ENCODE data around the gene PSMD6. TPM values are rescaled to one million over a fixed set of nuclear protein-coding genes. Genes with fewer than 3 reads are reported as not detected.

The PSMD6 gene
- total RNA-seq, 1 donor from 2014 or later: 78.6 TPM

DNA sequence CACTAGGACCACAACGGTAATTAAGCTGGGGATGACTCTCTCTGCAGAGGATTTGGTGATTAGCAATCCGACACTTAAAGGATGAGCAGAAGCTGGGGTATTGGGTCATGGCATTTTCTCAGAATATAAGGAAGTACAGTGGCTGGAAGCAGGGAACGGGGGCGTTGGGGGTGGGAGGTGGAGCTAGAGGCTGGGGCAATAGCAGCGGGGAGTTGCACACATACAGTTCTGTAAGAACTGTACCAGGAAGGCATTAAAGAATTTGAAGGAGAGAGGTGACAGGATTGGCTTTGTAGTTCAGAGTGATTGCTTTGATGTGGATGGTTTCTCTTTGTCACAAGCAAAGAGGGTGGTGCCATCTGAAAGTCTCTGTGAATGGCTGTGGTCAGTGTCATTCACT lies 28.2 kb downstream of the PSMD6 start:
- no peaks in the 10 kb centered on the region for H3K4me1 Mint-ChIP-seq (ENCODE audit: low read depth, unreplicated experiment)
- H3K27me3 Mint-ChIP-seq (ENCODE audit: unreplicated experiment): peaks cover 2% of the 10 kb centered on the region
- no peak overlapping the region for H3K4me3 Mint-ChIP-seq (ENCODE audit: unreplicated experiment)
- H3K27ac Mint-ChIP-seq (ENCODE audit: unreplicated experiment): no peak overlapping the region
- no peak for DNase-seq
- TF ChIP-seq, protein P1, sequence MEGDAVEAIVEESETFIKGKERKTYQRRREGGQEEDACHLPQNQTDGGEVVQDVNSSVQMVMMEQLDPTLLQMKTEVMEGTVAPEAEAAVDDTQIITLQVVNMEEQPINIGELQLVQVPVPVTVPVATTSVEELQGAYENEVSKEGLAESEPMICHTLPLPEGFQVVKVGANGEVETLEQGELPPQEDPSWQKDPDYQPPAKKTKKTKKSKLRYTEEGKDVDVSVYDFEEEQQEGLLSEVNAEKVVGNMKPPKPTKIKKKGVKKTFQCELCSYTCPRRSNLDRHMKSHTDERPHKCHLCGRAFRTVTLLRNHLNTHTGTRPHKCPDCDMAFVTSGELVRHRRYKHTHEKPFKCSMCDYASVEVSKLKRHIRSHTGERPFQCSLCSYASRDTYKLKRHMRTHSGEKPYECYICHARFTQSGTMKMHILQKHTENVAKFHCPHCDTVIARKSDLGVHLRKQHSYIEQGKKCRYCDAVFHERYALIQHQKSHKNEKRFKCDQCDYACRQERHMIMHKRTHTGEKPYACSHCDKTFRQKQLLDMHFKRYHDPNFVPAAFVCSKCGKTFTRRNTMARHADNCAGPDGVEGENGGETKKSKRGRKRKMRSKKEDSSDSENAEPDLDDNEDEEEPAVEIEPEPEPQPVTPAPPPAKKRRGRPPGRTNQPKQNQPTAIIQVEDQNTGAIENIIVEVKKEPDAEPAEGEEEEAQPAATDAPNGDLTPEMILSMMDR (IDR thresholded peaks at IDR 0.05; ENCODE audit: partially characterized antibody, unreplicated experiment): no peak
- H3K9me3 Mint-ChIP-seq (ENCODE audit: unreplicated experiment): no peaks in the 10 kb centered on the region
- peaks cover 6% of the 10 kb centered on the region for H3K36me3 Mint-ChIP-seq (ENCODE audit: unreplicated experiment)

DNA sequence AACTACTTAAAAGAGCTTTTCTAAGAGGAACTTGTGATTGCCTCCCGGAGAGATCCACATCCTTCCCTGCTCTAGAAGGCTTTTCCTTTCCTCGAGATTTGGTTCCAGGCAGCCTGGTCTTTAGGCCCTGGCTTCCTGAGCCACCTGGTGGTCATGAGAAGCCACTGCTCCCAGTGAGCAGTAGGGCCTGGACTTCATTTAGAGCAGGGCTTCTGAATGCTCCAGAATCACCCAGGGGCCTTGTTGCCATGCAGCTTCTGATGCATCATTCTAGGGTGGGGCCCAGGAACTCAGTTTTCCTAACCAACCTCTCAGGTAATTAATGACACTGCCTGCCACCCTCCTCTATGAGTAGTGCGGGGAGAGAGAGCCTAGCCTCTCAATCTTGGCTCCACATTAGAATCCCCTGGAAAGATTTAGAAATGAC lies 29.6 kb downstream of the PSMD6 start:
- Mint-ChIP-seq H3K27me3 (ENCODE audit: unreplicated experiment) (peaks cover under 1% of the 10 kb centered on the region), H3K4me1 (ENCODE audit: low read depth, unreplicated experiment) (no peaks in the 10 kb centered on the region), H3K27ac (ENCODE audit: unreplicated experiment) (no peak overlapping the region), H3K36me3 (ENCODE audit: unreplicated experiment) (peaks cover 6% of the 10 kb centered on the region), H3K4me3 (ENCODE audit: unreplicated experiment) (no peak overlapping the region), H3K9me3 (ENCODE audit: unreplicated experiment) (no peaks in the 10 kb centered on the region)
- TF ChIP-seq, protein P1 (IDR thresholded peaks at IDR 0.05; ENCODE audit: partially characterized antibody, unreplicated experiment): peak; percentile 90
- peak; percentile 72 for DNase-seq

DNA sequence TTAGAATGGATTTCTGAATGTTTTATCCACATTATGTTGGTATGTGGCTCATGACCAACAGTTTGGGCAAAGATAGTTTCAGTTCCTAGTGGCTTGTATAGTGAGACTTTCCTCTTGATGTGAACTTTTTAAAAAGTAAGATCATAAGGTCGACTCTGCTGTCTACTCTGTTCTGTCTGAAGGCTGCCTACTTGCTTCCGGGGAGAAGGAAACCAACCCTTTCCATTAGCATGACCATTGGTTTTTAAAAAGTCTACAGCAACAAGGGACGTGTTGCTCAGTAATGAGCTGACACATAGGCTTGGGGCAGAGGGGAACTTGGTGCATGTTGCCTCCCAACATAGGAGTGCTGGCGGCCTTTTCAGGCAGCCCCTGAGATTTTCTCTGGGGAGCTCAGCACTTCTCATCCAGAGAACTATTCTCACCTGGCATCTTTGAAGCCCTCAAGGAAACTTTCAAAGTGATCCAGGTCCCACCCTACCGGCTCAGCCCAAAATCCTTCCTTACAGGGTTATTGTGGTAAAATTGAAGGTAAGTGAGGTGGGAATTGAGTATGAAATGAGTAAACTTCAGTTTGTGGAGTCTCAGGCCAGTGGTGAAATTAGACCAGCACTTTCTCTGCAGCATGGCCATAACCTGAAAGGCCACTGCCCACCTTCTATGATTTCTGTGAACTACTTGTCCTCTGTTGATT lies 30.6 kb downstream of the PSMD6 start:
- TF ChIP-seq, protein P1 (IDR thresholded peaks at IDR 0.05; ENCODE audit: partially characterized antibody, unreplicated experiment): no peak
- Mint-ChIP-seq H3K4me1 (ENCODE audit: low read depth, unreplicated experiment) (no peaks in the 10 kb centered on the region), H3K27me3 (ENCODE audit: unreplicated experiment) (no peaks in the 10 kb centered on the region), H3K9me3 (ENCODE audit: unreplicated experiment) (no peaks in the 10 kb centered on the region), H3K36me3 (ENCODE audit: unreplicated experiment) (peaks cover 6% of the 10 kb centered on the region), H3K27ac (ENCODE audit: unreplicated experiment) (no peak overlapping the region), H3K4me3 (ENCODE audit: unreplicated experiment) (no peak overlapping the region)
- DNase-seq: no peak

DNA sequence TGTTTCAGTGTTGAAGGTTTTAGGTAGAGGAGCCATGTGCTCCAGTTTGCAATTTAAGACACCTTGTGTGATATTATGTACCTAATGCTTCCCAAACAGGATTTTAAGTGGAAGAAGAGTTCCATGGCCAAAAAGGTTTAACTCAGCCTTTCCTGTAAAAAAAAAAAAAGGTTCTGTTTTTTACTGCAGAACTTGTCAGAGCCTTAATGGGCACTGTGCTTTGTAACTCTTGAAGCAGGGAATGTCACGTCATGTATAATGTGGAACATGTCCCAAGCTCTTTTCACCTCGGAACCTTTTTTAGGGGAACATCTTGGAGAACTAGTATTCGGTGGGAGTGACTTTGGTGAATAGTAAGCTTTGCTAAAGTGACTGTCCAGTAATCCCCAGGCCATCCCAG lies 31.6 kb downstream of the PSMD6 start:
- Mint-ChIP-seq H3K36me3 (ENCODE audit: unreplicated experiment) (peaks cover 6% of the 10 kb centered on the region), H3K27ac (ENCODE audit: unreplicated experiment) (no peak overlapping the region)

DNA sequence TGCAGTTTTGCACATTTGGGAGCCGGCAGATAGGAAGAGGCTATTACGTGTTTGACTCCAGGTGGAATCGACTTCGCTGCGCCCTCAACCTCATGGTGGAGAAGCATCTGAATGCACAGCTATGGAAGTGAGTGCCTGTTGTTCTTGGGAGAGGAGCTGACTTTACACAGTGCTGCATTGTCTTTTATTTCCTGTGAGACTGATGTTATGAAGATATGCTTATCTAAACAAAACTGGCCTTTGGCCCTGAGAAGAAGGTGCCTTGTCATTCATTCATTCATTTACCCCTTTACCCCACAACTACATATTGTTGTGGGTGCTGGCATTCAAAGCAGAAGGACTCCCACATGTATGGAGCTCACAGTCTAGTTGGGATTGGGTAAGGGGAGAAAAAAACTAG lies 32.6 kb downstream of the PSMD6 start:
- Mint-ChIP-seq H3K4me1 (ENCODE audit: low read depth, unreplicated experiment) (no peaks in the 10 kb centered on the region), H3K27ac (ENCODE audit: unreplicated experiment) (no peak overlapping the region), H3K4me3 (ENCODE audit: unreplicated experiment) (no peak overlapping the region), H3K36me3 (ENCODE audit: unreplicated experiment) (no peaks in the 10 kb centered on the region), H3K9me3 (ENCODE audit: unreplicated experiment) (no peaks in the 10 kb centered on the region), H3K27me3 (ENCODE audit: unreplicated experiment) (no peaks in the 10 kb centered on the region)
- DNase-seq: no peak
- TF ChIP-seq, protein P1 (IDR thresholded peaks at IDR 0.05; ENCODE audit: partially characterized antibody, unreplicated experiment): no peak

More for the DNA sequence above, 31.6 kb downstream of the PSMD6 start:
- no peak overlapping the region for H3K4me3 Mint-ChIP-seq (ENCODE audit: unreplicated experiment)
- H3K4me1 Mint-ChIP-seq (ENCODE audit: low read depth, unreplicated experiment): no peaks in the 10 kb centered on the region
- H3K27me3 Mint-ChIP-seq (ENCODE audit: unreplicated experiment): no peaks in the 10 kb centered on the region
- TF ChIP-seq, protein P1 (IDR thresholded peaks at IDR 0.05; ENCODE audit: partially characterized antibody, unreplicated experiment): no peak
- no peak for DNase-seq
- H3K9me3 Mint-ChIP-seq (ENCODE audit: unreplicated experiment): no peaks in the 10 kb centered on the region
